Right forelimb (tissue), 1 donor: Measurements from ENCODE around the gene TC2N.
"Not testable (repeated sequence)": the region's sequence is repeated elsewhere in the genome, so short reads cannot be mapped to it uniquely, and the experiment has no call there.

Experiments
- DNase-seq: peaks from one replicate; pipeline ENCODE4 v3.0.0-alpha.2; 2018

Gene TC2N

GRCh38 chr14:91866511-91867295 is 633 bp downstream of the TC2N start:
- DNase-seq: no peak

GRCh38 chr14:91866061-91866460 is 1.3 kb downstream of the TC2N start:
- DNase-seq: no peak

- no peak for DNase-seq
Measured at GRCh38 chr14:91862417-91862816, 4.9 kb downstream of the TC2N start.

GRCh38 chr14:91861091-91861490 is 6.2 kb downstream of the TC2N start:
- DNase-seq: no peak

GRCh38 chr14:91860238-91860637 is 7.1 kb downstream of the TC2N start:
- no peak for DNase-seq

- no peak for DNase-seq
Measured at GRCh38 chr14:91858536-91859275, 8.6 kb downstream of the TC2N start.

- no peak for DNase-seq
Measured at GRCh38 chr14:91857614-91858013, 9.7 kb downstream of the TC2N start.

GRCh38 chr14:91854327-91854934 is 12.9 kb downstream of the TC2N start:
- DNase-seq: no peak

GRCh38 chr14:91851563-91851962 is 15.8 kb downstream of the TC2N start:
- DNase-seq: no peak

GRCh38 chr14:91848504-91849001 is 18.8 kb downstream of the TC2N start:
- DNase-seq: no peak

- DNase-seq: no peak
Measured at GRCh38 chr14:91847693-91848092, 19.6 kb downstream of the TC2N start.

GRCh38 chr14:91845652-91846051 is 21.7 kb downstream of the TC2N start:
- DNase-seq: no peak

GRCh38 chr14:91845056-91845455 is 22.3 kb downstream of the TC2N start:
- DNase-seq: not testable (repeated sequence)

GRCh38 chr14:91844029-91844428 is 23.3 kb downstream of the TC2N start:
- no peak for DNase-seq

GRCh38 chr14:91843437-91843836 is 23.9 kb downstream of the TC2N start:
- DNase-seq: no peak

- no peak for DNase-seq
Measured at GRCh38 chr14:91841065-91841464, 26.3 kb downstream of the TC2N start.

GRCh38 chr14:91839749-91840148 is 27.6 kb downstream of the TC2N start:
- DNase-seq: no peak

- no peak for DNase-seq
Measured at GRCh38 chr14:91837076-91837475, 30.3 kb downstream of the TC2N start.

- no peak for DNase-seq
Measured at GRCh38 chr14:91835920-91836843, 31.2 kb downstream of the TC2N start.

GRCh38 chr14:91835197-91835919 is 32.0 kb downstream of the TC2N start:
- no peak for DNase-seq

GRCh38 chr14:91834571-91834970 is 32.8 kb downstream of the TC2N start:
- no peak for DNase-seq

- DNase-seq: no peak
Measured at GRCh38 chr14:91831337-91831736, 36.0 kb downstream of the TC2N start.
